ENCODE results near the gene GRM2. TPM values are rescaled to one million over a fixed set of nuclear protein-coding genes. Genes with fewer than 3 reads are reported as not detected.
A peak's percentile ranks its signal among the peaks of the same experiment; 100 is the strongest.

The GRM2 gene
- total and polyA plus RNA-seq, 2 experiments from 2014 or later, result 1.1 TPM; not detected in 1

DNA sequence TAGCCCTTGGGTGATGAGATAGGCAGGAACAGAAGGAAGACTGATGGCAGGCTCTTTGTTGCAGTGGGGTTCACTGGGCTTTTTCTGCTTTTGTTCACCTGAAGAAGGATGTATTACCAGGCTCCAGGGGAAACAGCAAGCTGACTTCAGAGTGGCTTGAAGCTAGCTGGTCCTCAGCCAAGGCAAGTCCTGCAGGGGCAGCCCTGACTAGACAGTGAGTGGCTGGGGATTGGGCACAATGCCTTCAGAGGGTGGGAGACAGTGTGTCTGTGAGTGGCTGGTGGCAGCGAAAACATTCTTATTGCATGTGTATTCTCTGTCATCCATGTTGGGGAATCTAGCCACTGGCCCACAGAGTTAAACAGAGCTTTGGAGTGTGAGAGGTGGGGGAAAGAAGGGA is 38.1 kb upstream of the GRM2 start:
- Histone ChIP-seq H3K9me2 (ENCODE audit: insufficient read depth) (no peaks in the 10 kb centered on the region), H3K4me3 (no peak overlapping the region), H3K27me3 (replicated peaks; ENCODE audit: insufficient read depth) (no peaks in the 10 kb centered on the region), H3F3A (ENCODE audit: insufficient read depth) (peaks cover 26% of the 10 kb centered on the region), H4K20me1 (ENCODE audit: insufficient read depth) (no peaks in the 10 kb centered on the region), H3K9me3 (ENCODE audit: low read depth) (no peaks in the 10 kb centered on the region), H3K4me2 (ENCODE audit: unreplicated experiment) (no peak overlapping the region), H3K36me3 (ENCODE audit: low read depth) (peaks cover 6% of the 10 kb centered on the region; the same call in 1 of the 2 replicates), H2AFZ (no peak overlapping the region), H3K27ac (peak overlapping the region; percentile 1; the same call in 1 of the 2 replicates), H3K9ac (no peak overlapping the region), H3K79me2 (ENCODE audit: insufficient read depth) (peaks cover 18% of the 10 kb centered on the region), H3K4me1 (ENCODE audit: insufficient read depth) (peaks cover 5% of the 10 kb centered on the region)
- WGBS, 2 experiments (ENCODE audit: low coverage in 1 of 2, low lambda C conversion rate in 2 of 2, missing lambda C conversion rate in 2 of 2), result 78 to 79% methylated on average over 1 of the region's 1 CpG
- TF ChIP-seq EZH2phosphoT487 (IDR thresholded peaks at IDR 0.05; ENCODE audit: insufficient read depth, low read depth) (no peak), EZH2 (IDR thresholded peaks at IDR 0.05; ENCODE audit: insufficient read depth, poor library complexity, severe bottlenecking) (no peak)
- in situ Hi-C loops (cut with MboI), result loop anchor here (10.0 kb wide), 1 partner anchor 164 kb away; the partner anchor contains the start of gene DCAF1
- peak; percentile 52 for DNase-seq

DNA sequence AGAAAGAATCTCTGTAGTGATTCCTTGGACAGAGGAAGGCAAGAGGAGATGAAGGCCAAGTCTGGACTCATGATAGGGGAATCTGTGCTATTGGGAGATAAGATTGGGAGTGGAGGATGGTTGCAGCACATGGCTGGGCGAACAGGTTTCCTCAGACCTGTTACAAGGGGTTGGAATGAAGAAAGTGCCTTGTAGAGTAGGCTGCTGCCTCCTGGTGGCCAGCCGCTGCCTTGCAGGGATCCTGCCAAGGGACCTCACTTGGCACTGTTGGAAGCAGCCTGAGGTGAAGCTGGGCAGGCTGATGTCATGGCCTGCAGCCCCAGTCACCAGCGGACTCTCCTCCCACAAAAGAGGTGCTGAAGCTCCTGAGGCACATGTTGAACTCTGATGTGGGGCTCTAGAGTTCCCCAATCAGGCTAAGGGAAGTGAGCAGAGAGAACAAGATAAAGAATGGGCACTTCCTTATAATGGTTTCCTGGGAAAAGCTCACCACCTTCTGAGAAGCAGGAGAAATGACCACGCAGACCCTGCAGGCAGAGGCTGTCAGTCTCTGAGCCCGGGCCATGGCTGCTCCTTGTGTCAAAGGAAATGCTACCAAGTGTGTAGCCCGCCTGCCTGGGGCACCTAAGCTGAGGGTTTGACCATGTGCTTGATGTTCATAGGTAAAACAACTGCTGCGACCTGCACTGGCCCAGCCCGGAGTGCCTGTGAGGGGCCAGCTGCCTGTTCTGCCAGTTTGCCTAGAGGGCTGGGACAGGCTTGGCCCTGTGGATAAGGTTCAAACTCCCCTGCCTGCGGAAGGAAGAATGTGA is 37.4 kb upstream of the GRM2 start:
- Histone ChIP-seq H3K79me2 (ENCODE audit: insufficient read depth) (peaks cover 18% of the 10 kb centered on the region), H2AFZ (no peak overlapping the region), H3K4me3 (no peak overlapping the region), H3K9ac (no peak overlapping the region), H3K9me3 (ENCODE audit: low read depth) (no peaks in the 10 kb centered on the region), H3K4me1 (ENCODE audit: insufficient read depth) (peaks cover 6% of the 10 kb centered on the region), H3K27me3 (replicated peaks; ENCODE audit: insufficient read depth) (no peaks in the 10 kb centered on the region), H3F3A (ENCODE audit: insufficient read depth) (peaks cover 28% of the 10 kb centered on the region), H3K4me2 (ENCODE audit: unreplicated experiment) (no peak overlapping the region), H3K27ac (peak overlapping the region; percentile 1; the same call in 1 of the 2 replicates), H4K20me1 (ENCODE audit: insufficient read depth) (no peaks in the 10 kb centered on the region), H3K36me3 (ENCODE audit: low read depth) (peaks cover 1% of the 10 kb centered on the region; the same call in 1 of the 2 replicates), H3K9me2 (ENCODE audit: insufficient read depth) (no peaks in the 10 kb centered on the region)
- WGBS, 2 experiments (ENCODE audit: low coverage in 1 of 2, low lambda C conversion rate in 2 of 2, missing lambda C conversion rate in 2 of 2), result 41 to 44% methylated on average over 9 of the region's 9 CpGs
- in situ Hi-C loops (cut with MboI), result loop anchor here (10.0 kb wide), 1 partner anchor 165 kb away; the partner anchor contains the start of gene DCAF1
- TF ChIP-seq EZH2phosphoT487 (IDR thresholded peaks at IDR 0.05; ENCODE audit: insufficient read depth, low read depth) (no peak), EZH2 (IDR thresholded peaks at IDR 0.05; ENCODE audit: insufficient read depth, poor library complexity, severe bottlenecking) (no peak)
- peak; percentile 91 for DNase-seq

GRCh38 chr3:51670053-51670822 is 36.6 kb upstream of the GRM2 start:
- peaks cover 18% of the 10 kb centered on the region for H3K79me2 ChIP-seq (ENCODE audit: insufficient read depth)
- in situ Hi-C loops (cut with MboI), result no loop called here
- peak overlapping the region; percentile 86; the same call in 1 of the 2 replicates for H2AFZ ChIP-seq
- peak overlapping the region; percentile 39 for H3K27ac ChIP-seq
- no peaks in the 10 kb centered on the region for H3K36me3 ChIP-seq (ENCODE audit: low read depth)
- H3K4me1 ChIP-seq (ENCODE audit: insufficient read depth), result peaks cover 14% of the 10 kb centered on the region
- H3K27me3 ChIP-seq (replicated peaks; ENCODE audit: insufficient read depth), result no peaks in the 10 kb centered on the region
- no peaks in the 10 kb centered on the region for H3K9me3 ChIP-seq (ENCODE audit: low read depth)
- H3K4me2 ChIP-seq (ENCODE audit: unreplicated experiment), result peak overlapping the region; percentile 83
- TF ChIP-seq EZH2phosphoT487 (IDR thresholded peaks at IDR 0.05; ENCODE audit: insufficient read depth, low read depth), result no peak
- TF ChIP-seq EZH2 (IDR thresholded peaks at IDR 0.05; ENCODE audit: insufficient read depth, poor library complexity, severe bottlenecking), result no peak
- H4K20me1 ChIP-seq (ENCODE audit: insufficient read depth), result no peaks in the 10 kb centered on the region
- H3K9me2 ChIP-seq (ENCODE audit: insufficient read depth), result no peaks in the 10 kb centered on the region
- 84 to 86% methylated on average over 15 of the region's 15 CpGs for WGBS, 2 experiments (ENCODE audit: low coverage in 1 of 2, low lambda C conversion rate in 2 of 2, missing lambda C conversion rate in 2 of 2)
- no peak for DNase-seq
- peak overlapping the region; percentile 85 for H3K4me3 ChIP-seq
- peak overlapping the region; percentile 83; the same call in 1 of the 2 replicates for H3K9ac ChIP-seq
- H3F3A ChIP-seq (ENCODE audit: insufficient read depth), result peaks cover 36% of the 10 kb centered on the region

Measured in GM23248 (cell line).